Lower leg skin (tissue), 4 donors: ENCODE data around the gene CACNA1B. TPM values are rescaled to one million over a fixed set of nuclear protein-coding genes. Genes with fewer than 3 reads are reported as not detected.

ENCODE experiments used
- DNase-seq, 2 donors: peaks; one replicate each; pipeline ENCODE4 v3.0.0-alpha.2; 2019; ENCODE audit warnings: low spot score in 2 of 2
- H3K4me3 ChIP-seq: fragments of 200-600 bp; sonication (generic); 2 replicates; pipeline ENCODE4 v1.5.1; 2017; ENCODE audit warnings: mild to moderate bottlenecking, low read depth; ENCODE audit not compliant: poor library complexity, severe bottlenecking
- CTCF ChIP-seq, 3 donors: fragments of 450-650 bp; IDR thresholded peaks; one replicate each; pipeline ENCODE4 v1.5.1; 2016; ENCODE audit warnings: antibody characterized with exemption in 3 of 3, mild to moderate bottlenecking in 3 of 3, moderate library complexity in 2 of 3
- POLR2A ChIP-seq, 2 donors: fragments of 450-650 bp; IDR thresholded peaks; one replicate each; pipeline ENCODE4 v1.6.1; 2016 to 2017; ENCODE audit warnings: antibody characterized with exemption in 2 of 2, mild to moderate bottlenecking in 1 of 2, moderate library complexity in 1 of 2
- WGBS, 2 donors: methylation state at CpG; one replicate each; pipeline ENCODE4 v1.1.5; 2018; 5-methylcytosine and 5-hydroxymethylcytosine counted together
- intact Hi-C: fragments of 100-400 bp; cut with DNase I; formaldehyde crosslinking; loops from one replicate; pipeline ENCODE4 v1.15.0; 2023; ENCODE audit warnings: low total_unique reads
- total RNA-seq, 4 donors: library from RNA; depleted of rRNA; stranded (reverse); fragments of >200 nt; gene quantifications; one replicate each; pipeline ENCODE4 v1.1.0, GENCODE V29; 2016

The CACNA1B gene
- total RNA-seq, 4 donors from 2014 or later, result not detected

GRCh38 chr9:137967280-137967953 is 89.8 kb downstream of the CACNA1B start:
- peak in 1 of 2 donors; percentile 57 for DNase-seq
- TF ChIP-seq CTCF (IDR thresholded peaks at IDR 0.05) (no peak), POLR2A (IDR thresholded peaks at IDR 0.05) (no peak)
- 63 to 64% methylated on average over 17 of the region's 17 CpGs for WGBS, 2 donors

GRCh38 chr9:137968235-137968634 is 90.7 kb downstream of the CACNA1B start:
- H3K4me3 ChIP-seq, result no peak overlapping the region
- DNase-seq, result peak in 1 of 2 donors; percentile 76
- no peak for TF ChIP-seq CTCF (IDR thresholded peaks at IDR 0.05)
- TF ChIP-seq POLR2A (IDR thresholded peaks at IDR 0.05), result no peak
- intact Hi-C loops, result no loop called here
- WGBS, 2 donors, result 71 to 72% methylated on average over 10 of the region's 10 CpGs

More at GRCh38 chr9:137967280-137967953, 89.8 kb downstream of the CACNA1B start:
- no peak overlapping the region for H3K4me3 ChIP-seq
- intact Hi-C loops, result no loop called here

GRCh38 chr9:137969008-137969407 is 91.4 kb downstream of the CACNA1B start:
- no peak for TF ChIP-seq POLR2A (IDR thresholded peaks at IDR 0.05)
- TF ChIP-seq CTCF (IDR thresholded peaks at IDR 0.05), result no peak
- intact Hi-C loops, result no loop called here
- 81% methylated on average over 8 of the region's 8 CpGs for WGBS, 2 donors
- peak in 1 of 2 donors; percentile 57 for DNase-seq
- H3K4me3 ChIP-seq, result no peak overlapping the region

- peak in 1 of 2 donors; percentile 64 for DNase-seq
Observed at GRCh38 chr9:137969685-137970084, 92.1 kb downstream of the CACNA1B start.

GRCh38 chr9:137970098-137970497 is 92.5 kb downstream of the CACNA1B start:
- intact Hi-C loops, result no loop called here
- H3K4me3 ChIP-seq, result no peak overlapping the region
- no peak for DNase-seq
- TF ChIP-seq POLR2A (IDR thresholded peaks at IDR 0.05), result no peak
- no peak for TF ChIP-seq CTCF (IDR thresholded peaks at IDR 0.05)

More at GRCh38 chr9:137969685-137970084, 92.1 kb downstream of the CACNA1B start:
- no peak for TF ChIP-seq CTCF (IDR thresholded peaks at IDR 0.05)
- no peak for TF ChIP-seq POLR2A (IDR thresholded peaks at IDR 0.05)
- no peak overlapping the region for H3K4me3 ChIP-seq
- intact Hi-C loops, result no loop called here
- 53 to 64% methylated on average over 3 of the region's 3 CpGs for WGBS, 2 donors
